Stimulated activated CD8-positive, alpha-beta memory T cell treated with anti-CD3 and anti-CD28 coated beads, Interleukin-4, amount 100 ng/mL, for 4 hours (primary cell): Measurements from ENCODE around the gene TBC1D16.

Experiments used
- DNase-seq, 2 donors: peaks; one replicate each; pipeline ENCODE4 v3.0.0-alpha.2; 2020; ENCODE audit warnings: low read depth in 2 of 2, low spot score in 1 of 2

The TBC1D16 gene

DNA sequence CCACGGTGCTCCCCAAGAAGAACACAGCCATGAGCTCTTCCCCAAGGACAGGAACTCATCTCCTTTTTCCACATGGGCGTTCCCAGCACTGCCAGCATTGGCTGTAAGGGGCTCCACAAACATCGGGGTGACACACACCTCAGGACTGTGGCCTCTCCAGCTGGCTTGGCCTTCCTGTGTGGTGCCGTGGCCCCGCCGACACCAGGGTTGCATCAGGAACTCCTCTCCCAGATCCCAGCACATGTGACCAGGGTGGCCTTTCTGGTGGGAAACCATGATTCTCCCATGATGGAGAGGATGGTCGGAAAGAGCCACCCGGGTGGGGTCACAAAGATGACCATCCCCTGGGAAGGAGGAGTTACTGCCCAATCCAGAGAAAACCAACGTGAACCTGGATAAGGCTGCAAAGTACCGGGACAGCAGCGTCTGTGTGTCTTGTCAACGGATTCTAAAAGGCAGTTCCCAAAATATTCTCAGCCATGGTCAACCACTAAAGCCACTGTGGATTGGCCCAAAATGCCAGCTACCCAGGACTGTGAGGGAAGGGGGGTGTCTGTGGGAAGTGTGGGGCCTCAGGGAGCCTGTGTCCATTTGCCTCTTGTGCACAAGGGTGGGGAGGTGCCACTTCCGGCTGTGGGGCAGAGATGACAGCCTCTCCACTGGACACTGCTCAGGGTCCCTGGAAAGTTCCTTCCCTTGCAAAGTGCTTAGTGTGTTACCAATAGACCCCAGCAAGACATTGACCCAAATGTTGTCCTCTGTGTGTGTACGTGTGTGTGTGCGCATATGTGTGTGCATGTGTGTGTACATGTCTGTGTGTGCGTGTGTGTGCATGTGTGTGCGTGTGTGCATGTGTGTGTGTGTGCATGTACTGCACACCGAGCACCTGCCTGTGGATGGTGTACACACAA, 118.4 kb downstream of the TBC1D16 start:
- DNase-seq, result no peak

DNA sequence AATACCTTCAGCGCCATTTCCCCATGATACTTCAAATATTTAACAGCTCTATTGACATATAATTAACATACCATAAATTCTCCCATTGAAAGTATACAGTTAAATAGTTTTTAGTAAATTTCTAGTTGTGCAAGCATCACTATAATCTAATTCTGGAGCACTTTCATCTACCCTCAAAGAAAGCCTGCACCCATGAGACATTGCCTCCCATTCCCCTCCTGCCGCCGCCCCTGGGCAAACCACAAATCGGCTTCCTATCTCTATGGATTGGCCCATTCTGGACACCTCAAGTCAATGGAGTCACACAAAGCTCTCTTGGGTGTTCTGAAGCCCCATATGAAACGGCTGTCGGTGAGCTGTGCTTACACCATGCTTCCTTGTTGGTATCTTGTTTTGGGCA, 119.2 kb downstream of the TBC1D16 start:
- DNase-seq, result no peak

DNA sequence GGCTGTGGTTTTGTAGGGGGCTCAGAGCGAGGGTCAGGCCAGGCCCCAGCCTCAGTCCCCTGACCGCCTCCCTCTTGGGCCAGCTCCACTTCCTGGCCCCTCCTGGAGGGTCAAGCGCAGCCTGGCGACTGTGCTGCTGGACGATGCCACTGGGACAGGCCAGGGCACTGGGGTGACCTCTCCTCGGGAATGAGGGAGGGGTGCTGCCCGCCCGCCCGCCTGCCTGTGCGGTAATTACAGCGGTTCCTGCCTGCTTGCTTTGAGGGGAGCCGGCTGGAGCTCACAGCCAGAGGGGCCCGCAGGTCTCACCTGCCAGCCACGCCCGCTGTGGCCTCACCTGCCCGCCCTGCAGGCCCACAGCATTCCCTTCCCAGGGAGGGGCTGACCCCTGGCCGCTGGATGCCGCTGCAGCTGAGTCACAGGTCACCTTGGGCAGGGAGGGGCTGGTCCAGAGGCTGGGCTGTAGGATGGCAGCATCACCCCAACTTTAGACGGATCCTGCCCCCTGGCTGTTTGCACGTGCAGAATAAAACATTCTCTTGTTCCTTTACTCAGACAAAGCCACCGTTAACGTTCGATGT, 119.7 kb downstream of the TBC1D16 start:
- no peak for DNase-seq

DNA sequence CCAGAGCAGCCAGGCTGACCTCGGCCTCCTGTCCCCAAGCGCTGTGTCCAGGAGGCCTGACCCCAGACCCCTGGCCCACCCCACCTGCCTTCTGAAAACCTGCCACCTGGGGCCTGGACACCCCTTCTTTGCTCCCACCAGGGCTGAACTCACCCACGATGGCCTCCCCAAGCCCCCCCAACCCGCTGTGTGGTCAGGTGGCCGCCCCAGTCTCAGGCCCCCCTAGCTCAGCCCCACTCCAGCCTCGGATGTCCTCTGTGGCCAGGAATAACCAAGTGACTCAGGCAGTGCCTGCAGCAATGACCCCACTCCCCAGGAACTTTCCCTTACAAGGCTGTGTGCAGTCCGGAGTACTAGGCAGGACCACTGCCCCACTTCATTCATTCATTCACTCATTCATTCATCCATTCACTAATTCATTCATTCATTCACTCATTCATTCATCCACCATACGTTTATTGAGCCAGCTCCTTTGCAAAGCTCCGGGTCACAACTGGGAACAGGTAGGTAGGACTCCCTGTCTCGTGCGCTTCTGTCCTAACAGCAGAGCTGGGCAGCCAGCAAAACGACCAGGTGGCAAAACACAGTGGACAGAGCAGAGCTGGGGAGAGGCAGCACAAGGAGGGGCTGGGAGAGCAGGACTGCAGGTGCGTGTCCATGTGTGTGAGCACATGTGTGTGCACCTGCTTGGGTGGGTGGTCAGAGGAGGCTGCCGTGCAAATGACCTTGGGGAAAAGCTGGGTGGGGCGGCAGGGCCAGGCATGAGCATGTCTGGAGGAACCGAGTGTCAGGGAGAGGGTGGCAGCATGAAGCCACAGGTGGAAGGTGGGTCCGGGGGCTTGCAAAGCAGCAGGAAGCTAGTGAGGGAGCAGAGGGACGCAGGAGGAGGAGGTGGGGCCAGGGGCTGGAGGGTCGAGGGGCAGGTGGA, 120.6 kb downstream of the TBC1D16 start:
- no peak for DNase-seq

DNA sequence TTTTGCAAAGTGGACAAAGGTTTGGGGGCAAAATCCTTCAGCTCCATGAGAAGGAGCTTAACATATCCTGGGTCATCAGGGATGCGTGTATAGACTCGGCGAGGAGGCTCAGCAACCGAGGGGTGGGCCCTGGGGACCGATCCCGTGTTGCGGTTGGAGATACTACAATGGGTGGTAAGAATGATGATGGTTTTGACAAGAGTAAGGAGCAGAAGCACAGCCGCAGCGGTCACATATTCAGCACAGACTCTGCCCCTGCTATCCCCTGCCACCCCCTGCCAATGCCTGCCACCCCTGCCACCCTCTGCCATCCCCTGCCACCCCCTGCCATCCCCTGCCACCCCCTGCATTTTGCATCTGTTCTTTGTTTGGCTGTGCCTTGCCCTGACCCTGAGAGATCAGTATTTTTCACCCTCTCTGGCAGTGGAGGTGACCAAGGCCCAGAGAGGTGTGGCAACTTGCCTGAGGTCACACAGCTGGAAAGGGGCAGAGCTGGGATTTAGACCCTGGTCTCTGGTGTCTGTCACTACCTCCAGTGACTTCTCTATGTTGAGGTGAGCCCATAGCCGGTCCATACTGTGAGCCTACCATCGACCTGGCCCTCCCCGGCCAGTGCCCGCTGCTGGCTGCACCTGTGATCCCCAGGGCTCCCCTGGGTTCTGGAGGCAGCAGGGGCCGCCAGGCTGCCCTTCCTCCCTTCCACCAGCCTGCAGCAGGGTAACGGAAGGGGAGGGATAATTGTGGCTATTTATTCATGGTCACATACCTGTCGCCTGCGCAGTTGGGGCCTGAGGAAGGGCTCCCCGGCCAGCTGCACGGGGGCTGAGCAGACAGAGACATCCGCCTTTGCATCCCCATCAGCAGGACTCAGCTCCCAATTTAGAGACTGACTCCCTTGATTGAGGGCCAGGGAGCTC, 121.5 kb downstream of the TBC1D16 start:
- no peak for DNase-seq

DNA sequence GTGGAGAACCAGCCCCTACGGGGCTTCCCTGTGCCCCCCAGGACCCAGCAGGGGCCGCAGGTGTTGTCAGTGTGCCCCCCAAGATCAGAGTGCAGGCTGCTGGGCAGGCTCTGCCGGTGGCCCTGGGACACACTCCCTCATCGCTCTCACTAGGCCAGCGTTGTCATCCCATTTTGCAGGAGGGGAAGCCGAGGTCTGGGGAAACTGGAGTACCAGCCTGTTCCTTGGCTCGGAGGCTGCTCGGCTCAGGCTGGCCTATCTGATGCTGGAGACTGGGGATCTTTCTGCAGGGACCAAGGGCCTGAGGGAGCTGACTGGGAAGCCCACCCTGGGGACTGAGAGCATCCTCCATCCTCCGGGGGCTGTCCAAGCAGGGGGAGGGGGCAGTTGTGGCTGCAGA, 122.2 kb downstream of the TBC1D16 start:
- DNase-seq, result no peak

DNA sequence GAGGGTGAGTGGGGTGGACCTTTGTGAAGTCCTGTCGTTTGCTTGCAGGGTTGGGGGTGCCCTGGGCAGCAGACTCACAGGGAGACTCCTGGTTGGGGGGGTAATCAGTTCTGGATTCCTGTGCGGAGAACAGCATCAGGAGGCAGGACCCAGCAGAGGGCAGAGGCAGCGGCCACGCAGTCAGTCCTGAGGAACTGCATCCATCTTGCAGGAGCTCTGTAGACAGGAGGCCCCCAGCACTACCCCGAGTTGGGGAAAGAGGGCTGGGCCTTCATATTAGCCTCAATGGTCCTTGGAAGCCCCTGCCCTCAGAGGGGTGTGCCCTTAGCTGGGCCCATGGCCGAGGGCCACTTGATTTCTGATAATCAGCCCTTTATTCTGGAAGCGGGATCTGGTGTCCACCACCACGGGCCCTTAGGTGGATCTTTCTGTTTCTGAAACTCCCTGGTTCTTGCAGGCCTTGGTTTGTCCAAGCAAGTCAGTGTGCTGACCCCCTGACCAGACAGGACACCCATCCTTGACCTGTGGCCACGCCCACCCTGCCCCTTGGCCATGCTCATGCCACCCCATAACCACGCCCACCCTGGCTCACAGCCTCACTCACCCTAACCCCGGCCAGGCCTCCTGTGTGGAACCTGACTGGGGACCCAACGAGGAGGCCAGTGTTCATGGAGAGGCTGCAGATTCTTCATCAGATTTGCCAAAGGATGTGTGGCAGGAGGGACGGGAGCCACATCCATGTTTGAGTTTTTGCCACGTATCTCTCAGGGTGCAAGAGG, 122.9 kb downstream of the TBC1D16 start:
- no peak for DNase-seq

DNA sequence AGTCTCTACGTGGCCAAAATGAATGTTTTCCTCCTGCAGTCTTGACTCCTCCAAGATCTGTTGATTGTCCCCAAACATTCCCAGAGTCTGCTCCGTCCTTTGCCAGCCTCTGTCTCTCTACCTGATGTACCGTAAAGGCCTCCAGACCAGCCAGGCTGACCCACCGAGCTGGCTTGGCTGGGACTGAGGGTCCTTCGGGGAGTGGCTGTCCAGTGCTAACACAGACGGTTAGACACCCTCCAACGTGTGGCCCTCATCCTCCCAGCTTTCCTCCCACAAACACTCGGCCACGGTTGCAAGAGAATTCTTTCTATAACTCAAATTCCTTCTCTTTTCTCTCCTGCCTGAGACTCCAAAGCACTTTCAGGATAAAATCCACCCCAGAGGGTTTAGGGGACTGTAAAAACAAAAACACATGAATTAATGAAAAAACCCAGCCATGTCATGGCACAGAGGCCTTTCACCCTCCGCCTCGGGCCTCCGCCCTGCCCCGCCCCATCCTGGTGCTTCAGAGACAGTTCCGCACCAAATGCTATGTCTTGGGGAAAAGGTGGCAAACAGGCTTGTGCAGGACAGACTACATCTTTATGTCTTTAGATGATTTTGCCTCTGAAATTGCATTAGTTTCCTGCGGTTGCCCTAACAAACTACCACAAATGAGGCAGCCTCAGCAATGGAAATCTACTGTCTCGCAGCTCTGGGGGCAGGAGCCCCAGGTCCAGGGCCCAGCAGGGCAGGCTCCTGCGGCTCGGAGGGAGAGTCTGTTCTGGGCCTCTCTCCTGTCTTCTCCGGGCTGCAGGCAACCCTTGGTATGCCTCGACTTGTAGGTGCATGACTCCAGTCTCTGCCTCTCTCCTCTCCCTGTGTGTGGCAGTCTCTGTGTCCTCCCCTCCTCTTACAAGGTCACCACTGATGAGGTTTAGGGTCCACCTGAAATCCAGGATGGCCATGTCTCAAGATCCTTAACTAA, 124.0 kb downstream of the TBC1D16 start:
- no peak for DNase-seq

DNA sequence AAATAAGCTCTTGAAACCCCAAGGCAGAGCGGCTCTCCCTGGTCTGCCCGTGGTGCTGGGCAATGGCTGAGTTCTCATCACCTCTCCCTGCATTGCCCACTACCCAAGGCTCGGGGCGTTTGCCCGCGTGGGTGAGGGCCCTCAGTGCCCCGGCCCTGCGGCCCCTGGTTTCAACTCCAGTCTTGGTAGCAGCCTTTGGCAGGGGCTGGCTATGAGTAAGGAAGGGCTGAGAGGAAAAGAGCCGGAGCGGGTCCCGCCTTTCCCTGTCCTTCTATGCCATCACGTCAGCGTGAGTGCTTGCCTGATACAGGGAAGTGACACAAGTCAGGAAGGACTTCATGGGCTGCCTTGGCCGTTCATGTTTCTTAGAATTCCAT, 124.7 kb downstream of the TBC1D16 start:
- DNase-seq, result no peak

DNA sequence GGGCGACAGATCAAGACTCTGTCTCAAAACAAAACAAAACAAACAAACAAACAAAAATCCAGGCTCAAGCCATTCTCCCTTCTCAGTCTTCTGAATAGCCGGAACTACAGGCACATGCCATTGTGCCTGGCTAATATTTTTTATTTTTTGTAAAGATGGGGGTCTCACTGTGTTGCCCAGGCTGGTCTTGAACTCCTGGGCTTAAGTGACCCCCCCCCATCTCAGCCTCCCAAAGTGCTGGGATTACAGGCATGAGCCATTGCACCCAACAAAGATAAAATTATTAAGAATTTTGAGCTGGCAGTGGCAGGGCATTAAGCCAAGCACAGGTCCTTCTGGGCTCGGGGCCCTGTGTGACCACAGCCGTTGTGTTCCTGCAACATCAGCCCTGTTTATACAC, 126.6 kb downstream of the TBC1D16 start:
- DNase-seq, result no peak

DNA sequence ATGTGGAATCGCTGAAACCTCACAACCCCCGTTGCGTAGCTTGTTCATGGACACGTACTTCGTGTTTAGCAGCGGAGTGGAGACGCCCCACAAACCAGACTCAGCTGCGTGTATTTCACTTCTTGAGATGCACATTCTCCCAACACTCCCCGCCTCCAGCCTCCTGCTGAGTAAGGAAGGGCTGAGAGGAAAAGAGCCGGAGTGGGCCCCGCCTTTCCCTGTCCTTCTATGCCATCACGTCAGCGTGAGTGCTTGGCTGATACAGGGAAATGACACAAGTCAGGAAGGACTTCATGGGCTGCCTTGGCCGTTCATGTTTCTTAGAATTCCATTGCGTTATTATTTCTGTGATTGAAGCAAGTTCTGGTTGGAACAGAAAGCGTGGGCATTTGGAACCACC, 127.8 kb downstream of the TBC1D16 start:
- no peak for DNase-seq

DNA sequence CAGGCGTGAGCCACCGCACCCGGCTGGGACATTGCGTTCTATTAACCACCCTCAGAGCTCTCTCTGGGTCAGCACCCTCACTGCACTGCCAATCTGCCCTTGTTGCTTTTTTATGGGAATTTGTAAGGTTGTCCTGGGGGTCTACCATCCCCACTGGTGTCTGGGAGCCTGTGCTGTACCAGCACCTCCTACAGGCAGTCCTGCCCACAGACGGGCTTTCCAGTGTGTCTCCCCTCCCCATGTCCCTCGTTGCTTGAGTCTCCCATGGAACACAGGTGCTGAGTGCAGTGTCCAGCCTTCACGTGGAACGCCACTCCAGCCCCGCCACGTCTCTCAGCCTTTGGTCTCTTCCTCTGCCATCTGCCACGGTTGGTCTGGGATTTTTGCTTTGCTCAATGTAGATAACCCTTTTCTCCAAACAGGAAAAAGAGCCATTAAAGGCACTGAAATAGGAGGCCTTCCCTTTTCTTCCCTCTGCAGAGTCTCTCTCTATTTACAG, 128.4 kb downstream of the TBC1D16 start:
- DNase-seq, result no peak

DNA sequence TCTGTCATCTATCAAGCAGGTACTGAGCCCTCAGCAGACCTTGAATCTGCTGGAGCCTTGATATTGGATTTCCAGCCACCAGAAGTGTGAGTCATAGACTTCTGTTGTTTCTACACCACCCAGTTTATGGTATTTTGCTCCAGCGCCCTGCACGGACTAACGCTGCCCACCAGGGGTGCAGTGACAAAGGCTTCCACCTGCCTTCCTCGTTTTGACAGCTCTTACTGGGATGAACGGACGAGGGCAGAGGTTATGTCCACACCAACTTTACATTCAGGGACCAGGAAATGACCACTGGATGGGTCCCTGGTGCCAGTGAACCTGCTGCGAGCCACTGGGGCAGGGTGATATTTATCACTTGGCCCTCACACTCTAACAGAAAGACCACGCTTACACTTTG, 129.8 kb downstream of the TBC1D16 start:
- DNase-seq, result no peak

DNA sequence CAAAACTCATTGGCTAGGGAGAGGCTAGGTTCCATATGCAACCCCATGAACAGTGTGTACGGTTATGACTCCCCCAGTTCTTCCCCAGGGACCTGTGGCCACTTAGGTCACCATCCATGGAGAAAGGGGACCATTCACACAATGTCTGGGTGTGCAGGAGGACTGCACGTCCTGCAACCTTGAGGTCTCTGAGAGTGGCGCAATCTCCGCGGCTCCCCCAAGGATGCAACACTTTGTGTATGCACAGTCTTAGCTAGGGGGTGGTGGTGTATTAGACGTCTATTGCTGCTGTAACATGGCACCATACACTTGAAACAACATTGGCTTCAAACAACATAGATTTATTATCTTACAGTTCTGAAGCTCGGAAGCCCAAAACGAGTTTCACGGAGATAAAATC, 130.8 kb downstream of the TBC1D16 start:
- no peak for DNase-seq

DNA sequence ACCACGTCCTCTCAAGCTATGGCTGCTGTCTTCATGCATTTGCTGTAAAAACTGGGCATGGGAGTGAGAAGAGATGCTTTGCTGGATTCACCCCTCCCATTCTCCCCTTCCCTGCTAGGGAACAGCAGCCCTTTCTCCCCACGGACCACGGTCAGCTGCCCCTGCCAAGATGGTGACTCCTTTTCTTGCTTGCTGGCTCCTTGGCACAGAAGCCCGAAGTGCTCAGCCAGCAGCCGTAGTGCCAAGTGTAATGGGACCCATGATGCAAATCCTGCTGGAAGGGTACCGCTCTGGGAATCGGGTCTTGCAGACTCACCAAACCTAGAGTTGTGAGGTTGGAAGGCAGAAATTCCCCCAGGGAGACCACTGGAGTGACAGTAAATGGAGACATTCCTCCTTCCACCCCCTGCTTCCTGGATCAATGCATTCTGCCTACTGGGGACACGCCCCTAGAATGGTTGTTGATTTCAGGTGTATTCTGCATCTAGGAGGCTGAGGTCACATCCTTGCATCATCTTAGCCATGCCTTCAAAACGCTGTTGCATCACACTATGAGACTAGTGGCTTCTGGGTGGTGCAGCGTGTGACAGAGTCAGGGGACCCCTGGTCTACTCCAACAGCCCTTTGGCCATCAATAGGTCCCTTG, 133.4 kb downstream of the TBC1D16 start:
- no peak for DNase-seq

DNA sequence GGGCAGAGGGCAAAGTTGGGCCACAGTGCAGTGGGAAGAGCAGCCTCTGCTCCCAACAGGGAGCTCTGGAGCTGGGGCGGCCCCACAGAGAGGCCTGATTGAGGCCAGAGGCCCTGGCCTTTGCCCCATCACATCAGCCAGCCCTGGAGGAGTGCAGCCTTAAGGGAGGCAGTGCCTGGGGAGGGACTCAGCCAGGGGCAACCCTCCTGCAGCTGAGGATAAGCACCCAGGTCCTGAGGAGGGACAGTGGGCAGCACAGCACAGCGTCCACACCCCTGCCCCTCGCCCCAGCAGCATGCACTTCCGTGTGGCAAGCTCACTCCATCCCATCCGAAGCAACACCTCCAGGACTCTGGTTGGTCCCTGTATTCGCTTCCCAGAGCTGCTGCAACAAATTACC, 134.5 kb downstream of the TBC1D16 start:
- no peak for DNase-seq

DNA sequence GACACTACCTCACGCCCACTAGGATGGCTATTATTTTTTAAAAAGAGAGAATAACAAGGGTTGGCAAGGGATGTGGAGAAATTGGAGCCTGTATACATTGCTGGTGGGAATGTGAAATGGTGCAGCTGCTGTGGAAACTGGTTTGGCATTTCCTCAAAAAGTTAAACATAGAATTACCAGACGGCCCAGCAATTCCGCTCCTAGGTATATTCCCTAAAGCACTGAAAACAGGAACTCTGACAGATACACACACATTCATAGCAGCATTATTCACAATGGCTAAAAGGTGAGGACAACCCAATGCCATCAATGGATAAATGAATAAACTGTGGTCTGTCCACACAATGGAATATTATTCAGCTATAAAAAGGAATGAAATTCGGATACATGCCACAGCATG, 136.1 kb downstream of the TBC1D16 start:
- no peak for DNase-seq
